Activated T-cell treated with anti-CD3 and anti-CD28 coated beads, Interleukin-2, amount 50 U/mL, for 48 hours (primary cell): Measurements from ENCODE around the gene NUP93.

Experiments
- DNase-seq, 2 experiments: peaks; one replicate each; pipeline ENCODE4 v3.0.0-alpha.2; 2020

Gene NUP93

DNA sequence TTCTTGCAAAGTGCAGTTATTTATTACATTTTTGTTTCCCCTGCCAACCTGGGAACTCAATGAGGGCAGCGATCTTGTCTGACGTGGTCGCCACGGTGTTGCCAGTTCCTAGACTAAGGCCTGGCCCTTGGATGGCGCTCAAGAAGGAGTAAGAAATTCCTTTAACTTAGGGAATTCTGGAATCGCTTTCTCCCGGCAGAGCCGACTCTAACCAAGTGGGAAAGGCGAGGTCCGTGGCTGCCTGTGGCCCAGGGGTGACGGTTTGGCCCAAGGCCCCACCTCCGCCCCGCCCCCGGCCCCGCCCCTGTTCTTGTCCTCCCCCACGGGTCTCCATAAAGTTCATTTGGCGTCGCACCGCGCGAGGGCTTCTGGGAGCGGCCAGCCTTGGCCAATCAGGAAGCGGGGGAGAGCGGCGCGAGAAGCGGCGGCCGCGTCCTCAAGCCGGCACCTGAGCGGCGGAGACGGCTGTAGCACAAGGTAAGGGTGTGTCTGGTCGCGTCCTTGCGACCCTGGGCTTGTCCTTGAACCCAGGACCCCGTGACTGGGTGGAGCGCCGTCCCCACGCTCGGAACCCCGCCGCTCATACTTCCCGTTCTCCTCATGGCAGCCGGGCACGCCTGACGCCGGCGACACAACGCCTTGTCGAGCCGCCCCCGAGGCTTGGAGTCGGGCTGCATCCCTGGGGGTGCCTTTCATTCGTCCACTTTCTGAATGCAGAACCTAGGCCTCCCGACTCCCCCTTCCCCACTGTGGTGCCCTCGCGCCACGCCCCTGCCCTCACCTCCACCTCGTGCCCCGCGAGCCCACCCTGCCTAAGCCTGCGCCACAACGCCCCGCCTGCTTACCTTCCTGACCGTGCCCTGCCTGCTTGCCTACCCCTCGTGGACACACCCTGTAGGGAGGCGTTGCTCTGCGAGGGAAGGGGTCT lies at the start of gene NUP93:
NUP93 (plus strand) TSS at position 395 of the 928 bp plus-strand sequence. CDS start 18,119 bp downstream, outside the sequence.
- peak; percentile 91 to 92 for DNase-seq

DNA sequence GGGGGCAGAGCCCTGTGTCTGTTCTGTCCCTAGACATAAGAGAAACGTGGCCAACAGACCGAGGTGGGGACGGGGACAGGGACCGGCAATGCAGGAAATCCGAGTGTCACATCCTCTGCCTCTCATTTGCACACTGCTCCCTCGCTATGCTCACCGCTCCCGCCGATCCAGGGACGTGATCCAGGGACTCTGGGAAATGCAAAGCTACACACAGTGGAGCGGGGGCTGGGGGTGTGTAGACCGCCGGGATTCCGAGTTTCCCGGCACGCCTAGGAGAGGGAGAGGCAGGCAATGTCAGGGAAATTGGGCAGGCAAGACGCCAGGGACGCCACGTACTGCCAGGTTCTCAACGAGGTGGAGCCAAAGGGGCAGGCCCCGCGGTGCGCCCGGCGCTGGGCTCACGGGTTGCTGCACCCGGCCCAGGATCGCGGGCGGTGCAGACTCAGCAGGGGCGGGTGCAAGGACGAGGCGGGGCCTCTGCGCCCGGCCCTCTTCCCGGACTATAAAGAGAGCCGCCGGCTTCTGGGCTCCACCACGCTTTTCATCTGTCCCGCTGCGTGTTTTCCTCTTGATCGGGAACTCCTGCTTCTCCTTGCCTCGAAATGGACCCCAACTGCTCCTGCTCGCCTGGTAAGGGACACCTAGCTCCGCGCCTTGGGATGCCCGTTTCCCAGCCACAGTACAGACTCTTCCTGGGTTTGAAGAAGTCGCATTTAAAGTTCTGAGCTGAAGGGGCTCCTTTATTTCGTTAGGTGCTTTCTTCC lies 47.8 kb upstream of the NUP93 start, which contains the start of gene MT1X:
MT1X (plus strand) TSS at position 532 of the 764 bp plus-strand sequence; CDS start at position 603, 71 bp downstream.
- DNase-seq, result peak; percentile 93 to 95

DNA sequence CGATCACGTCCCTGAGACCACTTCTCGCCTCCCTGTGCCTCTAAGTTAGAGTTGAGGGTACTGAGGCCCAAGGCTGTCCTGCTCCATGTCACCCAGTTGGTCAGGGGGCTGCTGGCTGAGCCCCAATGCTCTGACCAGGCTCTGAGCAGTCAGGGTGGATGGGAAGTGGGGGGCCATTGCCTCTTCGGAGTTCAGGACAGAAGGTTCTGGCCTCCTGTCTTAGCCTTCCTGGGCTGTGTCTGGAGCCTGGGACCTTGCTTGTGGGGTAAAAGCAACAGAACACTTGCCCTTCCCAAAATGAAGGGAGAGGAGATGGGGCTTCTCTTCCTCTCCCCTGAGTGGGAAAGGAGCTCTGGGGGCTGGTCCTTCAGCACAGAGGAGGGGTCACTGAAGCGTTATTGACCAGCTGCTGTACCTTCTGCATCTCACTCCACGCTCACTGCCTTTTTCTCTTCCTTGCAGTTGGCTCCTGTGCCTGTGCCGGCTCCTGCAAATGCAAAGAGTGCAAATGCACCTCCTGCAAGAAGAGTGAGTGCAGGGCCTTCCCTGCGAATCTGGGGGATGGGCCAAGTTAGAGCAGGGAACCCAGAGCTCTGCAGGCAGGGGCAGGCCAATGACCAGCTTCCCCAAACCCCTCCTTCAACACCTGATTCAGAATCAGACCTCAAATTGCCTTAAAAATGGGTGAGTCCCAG lies 47.1 kb upstream of the NUP93 start:
- no peak for DNase-seq

DNA sequence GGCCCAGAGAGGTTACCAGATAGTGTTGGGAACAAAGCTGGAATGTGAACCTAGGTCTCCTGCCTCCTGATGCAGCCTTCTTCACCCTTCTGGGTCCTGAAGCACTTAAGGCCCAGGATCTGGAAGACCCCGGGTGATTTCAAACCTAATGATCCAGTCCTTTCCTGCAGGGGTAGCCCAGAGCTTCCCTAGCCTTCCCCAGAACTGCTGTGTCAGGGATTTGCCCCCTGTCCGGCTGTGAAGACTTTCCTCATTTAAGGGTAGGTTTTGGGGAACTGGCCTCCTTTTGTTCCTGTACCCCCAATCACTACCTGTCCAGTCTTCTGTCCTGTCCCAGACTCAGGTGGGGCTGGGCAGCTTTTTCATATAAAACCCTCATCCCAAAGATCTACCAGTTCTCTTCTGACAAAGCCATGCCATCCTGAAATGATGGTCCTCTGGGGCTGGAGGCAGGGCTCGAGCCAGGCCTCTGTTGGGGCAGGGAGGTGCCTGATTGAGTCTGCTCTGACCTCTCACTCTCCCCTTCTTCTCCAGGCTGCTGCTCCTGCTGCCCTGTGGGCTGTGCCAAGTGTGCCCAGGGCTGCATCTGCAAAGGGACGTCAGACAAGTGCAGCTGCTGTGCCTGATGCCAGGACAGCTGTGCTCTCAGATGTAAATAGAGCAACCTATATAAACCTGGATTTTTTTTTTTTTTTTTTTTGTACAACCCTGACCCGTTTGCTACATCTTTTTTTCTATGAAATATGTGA lies 46.3 kb upstream of the NUP93 start:
- no peak for DNase-seq

DNA sequence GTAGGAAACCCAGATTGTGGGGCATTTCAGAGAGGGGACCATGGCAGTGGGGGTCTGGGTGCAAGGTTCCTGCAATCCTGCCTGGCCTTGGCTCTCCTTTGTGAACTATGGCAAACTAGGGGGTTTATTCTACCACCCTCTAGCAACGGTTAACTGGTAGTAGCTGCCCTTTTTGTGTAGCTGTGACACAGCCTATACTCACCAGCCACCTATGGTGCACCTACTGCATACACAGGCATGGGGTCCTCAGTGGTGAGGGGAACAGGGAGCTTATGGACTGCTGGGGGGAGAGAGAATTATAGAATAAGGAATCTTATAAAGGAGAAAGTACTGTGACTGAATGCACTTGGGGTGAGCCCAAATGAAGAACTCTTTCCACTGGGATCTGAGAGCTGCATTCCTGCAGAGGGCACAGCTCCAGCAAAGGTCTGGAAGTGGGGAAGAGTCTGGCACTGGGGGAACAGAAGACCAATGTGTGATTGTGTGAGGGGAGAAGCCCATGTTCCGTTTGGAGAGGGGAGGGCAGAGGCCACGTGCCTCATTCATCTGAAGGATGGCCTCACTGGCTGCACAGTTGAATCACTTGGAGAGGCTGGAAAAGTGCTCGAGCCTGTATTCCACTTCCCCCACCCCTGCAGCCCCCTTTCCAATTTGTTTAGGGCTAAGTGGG lies 45.5 kb upstream of the NUP93 start:
- no peak for DNase-seq

DNA sequence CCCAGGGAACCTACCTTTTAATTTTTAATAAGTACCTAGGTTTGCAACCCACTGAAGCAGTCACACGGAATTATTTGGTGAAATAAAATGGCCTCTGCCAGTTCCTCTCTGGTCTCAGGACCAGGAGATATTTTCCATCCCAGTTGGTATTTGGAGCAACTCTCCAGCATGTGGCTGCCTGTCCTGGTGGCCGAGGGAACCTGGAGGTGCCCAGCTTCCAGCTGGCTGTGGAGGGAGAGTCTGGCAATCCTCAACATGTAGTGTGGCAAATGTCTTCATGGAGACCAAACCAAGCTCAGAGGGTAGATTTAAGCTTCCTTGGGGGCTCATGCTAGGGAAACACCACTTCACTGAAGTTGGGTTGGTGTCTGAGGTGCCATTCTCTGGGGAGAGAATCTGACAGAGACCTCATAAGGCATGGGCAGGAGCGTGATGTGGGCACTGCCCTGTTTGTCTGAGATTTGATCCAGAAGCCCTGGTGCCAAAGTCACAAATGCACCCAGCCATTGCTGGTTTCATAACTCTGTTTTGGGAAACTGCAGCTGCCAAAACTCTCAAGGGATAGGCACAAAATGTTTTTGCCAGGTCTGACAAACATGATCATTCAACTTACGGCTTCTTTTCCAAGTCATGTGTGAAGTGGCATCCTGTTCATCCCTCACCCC lies 44.9 kb upstream of the NUP93 start:
- no peak for DNase-seq

DNA sequence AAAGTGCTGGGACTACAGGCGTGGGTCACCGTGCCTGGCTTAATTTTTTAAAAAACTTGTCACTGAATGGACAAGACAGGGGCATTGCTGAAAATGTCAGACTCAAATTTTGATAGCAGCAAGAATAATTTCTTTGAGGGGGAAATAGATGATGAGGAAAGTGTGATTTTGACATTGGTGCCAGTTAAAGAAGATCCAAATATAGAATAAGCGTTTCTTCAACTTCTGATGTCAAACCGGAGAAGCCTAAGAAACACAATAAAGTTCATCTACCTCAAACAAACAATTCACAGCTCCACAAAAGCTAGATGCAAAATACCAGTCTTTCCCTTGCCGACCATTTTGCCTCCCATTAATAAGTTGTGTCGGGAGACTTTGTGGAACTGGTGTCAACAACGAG lies 43.2 kb upstream of the NUP93 start:
- DNase-seq, result no peak

DNA sequence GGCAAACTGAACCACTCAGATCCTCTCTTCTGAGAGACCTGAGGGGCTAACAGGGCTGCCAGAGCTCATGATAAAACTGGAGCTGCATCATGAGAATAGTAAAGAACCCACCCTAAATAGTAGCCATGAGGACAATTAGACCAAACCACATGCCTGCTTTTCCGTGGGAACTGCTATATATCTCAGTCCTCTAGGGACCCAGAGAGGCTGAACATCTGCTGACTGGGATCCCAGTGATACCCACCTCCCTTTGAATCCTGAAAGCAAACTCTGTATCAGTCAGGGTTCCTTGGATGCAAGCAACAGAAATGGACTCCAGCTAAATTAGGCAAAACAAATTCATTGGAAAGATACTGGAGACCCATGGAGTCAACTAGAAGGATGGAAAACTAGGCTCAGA lies 41.2 kb upstream of the NUP93 start:
- no peak for DNase-seq

DNA sequence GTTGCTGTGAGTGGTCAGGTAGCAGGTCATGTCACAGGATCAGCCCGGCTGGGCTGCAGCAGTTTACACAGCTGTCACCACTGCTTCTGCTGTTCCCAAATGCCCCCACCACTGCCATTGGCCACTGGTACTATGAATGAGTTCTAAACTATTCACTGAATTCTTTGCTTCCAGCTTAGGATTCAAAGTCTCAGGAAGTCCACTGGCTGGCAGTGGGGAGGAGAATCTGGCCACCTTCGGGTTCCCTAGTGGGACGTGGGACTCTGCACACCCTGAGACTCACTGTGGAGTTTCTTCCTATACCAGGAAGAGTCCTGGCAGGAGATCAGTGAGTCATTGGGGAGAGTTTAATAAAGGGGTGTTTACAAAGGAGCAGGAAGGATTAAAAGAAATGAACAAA lies 40.8 kb upstream of the NUP93 start:
- no peak for DNase-seq

DNA sequence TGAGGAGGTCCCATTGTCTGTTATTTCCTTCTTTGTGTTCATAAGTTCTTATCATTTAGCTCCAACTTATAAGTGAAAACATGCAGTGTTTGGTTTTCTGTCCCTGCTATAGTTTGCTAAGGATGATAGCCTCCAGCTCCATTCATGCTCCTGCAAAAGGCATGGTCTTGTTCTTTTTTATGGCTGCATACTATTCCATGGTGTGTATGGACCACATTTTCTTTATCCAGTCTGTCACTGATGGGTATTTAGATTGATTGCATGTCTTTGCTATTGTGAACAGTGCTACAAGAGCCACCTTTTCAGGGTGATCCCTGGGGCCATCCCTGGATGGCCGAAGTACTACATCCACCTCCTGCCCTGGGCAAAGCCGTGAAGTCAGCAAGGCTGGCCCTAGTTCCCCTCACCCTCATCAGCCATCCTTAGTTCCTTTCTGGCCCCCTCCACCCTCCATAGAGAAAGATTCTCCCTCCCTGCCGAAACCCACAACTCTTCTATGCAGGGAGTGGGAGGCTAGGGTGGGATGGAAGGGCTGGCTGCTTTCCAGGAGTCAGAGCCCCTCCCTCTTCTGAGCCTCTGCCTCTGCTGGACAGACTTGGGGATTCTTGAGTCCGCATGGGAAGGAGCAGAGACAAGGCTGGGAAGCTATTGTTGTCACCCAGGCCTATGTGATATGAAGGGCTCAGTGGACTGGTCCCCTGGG lies 39.4 kb upstream of the NUP93 start:
- no peak for DNase-seq

DNA sequence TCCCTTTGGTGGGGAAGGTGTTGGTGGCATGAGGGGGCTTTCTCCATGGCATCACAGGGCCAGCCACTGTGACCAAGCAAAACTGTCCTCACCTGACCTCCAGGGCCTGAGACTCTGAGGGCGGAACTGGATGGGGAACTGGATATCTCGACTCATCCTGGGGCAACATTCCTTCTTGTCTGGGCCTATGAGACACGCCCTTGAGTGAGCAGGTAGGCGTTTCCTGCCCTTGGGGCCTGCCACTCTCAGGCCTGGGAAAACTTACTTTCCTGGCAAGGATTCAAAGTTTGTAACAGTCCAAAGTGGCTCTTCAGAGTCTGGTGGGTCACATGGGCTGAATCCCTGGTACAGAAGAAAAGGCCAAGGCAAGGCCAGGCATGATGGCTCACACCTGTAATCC lies 38.0 kb upstream of the NUP93 start:
- no peak for DNase-seq

DNA sequence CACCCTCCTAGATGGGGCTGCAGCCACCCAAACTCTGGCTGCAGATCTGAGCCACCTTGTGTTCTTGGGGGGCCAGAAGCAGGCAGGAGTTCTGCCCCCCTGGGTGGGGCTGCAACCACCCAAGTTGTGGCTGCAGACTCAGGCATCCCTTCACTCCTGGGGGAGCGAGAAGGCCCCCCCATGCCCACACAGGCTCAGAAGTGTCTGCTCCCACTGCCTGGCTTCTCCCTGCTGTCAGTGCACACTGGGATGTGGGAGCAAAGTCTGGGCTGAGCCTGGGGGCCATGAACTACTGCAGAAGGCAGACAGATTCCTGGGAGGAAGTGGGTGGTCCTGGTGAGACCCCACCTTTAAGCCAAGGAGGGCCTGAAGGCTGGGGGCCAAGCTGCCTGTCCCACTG lies 34.7 kb upstream of the NUP93 start:
- DNase-seq, result no peak

DNA sequence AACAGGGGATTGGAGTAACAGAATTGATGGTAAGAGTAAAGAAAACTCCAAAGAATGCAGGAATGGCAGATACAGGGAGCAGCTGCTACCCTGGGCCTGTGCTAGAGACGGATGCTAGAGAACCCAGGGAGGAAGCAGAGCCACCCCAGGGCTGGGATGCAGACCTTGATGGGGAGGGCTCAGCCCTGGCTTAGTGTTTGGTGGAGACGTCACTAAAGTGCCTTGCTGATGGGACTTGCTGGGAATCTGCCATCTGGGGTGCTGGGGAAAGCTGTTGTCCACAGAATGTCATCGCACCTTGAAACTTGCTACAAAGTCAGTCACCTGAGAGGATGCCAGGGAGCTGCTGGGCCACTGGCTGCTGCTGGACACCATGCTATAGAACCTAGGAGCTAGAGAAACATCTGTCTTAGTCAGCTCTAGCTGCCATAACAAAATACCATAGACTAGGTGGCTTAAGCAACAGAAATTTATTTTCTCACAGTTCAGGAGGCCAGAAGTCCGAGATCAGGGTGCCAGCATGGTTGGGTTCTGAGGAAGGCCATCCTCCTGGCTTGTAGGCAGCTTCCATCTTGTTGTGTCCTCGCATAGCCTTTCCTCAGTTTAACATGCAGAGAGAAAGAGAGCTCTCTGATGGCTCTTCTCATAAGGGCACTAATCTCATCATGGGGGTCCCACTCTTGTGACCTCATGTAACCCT lies 32.3 kb upstream of the NUP93 start:
- no peak for DNase-seq

DNA sequence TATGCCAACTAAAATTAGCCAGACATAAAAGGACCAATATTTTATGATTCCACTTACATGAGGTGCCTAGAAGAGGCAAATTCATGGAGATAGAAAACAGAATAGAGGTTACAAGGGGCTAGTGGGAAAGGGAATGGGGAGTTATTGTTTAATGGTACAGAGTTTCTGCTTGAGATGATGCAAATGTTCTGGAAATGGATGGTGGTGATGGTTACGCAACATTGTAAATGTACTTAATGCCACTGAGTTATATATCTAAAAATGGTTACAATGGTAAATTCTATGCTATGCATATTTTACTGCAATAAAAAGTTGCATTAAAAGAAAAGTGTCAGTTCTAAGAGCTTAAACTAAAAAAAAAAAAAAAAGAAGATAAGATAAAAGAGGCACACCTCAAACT lies 29.7 kb upstream of the NUP93 start:
- no peak for DNase-seq

DNA sequence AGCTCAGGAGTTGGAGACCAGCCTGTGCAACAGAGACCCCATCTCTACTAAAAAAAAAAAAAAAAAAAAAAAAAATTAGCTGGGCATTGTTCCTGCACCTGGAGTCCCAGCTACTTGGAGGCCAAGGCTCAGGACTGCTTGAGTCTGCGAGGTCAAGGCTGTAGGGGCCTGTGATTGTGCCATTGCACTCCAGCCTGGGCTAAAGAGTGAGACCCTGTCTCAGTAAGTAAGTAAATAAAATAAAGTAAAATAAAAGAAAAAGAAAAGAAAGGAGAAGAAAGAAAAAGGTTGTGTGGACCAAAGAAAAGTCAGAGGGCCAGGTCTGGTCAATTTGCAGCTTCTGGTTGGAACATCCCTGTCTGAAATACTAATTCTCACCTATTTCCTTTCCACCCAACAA lies 29.3 kb upstream of the NUP93 start:
- DNase-seq, result no peak

DNA sequence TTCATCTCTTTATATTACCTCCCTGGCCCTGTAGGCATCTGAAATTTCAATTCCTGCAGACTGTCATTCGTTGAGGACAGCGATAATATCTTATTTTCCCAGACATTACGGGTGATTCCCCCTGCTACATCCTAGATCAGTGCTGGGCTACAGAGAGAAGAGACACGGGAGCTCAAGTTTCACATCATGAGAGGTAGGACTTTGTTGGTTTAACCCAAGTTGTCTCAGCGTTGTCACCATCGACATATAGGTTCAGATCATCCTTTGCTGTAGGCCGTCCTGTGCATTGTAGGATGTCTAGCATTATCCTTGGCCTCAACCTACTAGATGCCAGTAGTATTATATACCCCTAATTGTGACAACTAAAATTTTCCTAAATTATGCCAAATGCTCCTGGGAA lies 28.4 kb upstream of the NUP93 start:
- no peak for DNase-seq

DNA sequence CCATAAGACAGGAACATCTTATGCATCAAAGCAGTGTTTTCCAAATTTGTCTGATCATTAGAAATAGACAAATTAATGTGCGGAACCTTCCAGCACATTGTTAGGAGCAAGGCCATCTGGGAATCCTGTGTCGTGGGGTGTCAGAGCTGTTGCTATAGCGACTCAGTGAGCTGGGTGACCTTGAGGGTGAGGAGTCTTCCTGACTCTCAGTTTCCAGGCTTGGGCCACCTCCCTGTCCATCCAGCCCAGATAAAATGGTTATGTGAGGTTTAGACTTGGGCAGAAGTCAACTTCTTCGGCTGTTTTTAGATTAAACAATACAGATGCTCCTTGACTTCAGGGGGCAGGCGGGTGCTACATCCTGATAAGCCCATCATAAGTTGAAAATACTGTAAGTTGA lies 27.1 kb upstream of the NUP93 start:
- no peak for DNase-seq

DNA sequence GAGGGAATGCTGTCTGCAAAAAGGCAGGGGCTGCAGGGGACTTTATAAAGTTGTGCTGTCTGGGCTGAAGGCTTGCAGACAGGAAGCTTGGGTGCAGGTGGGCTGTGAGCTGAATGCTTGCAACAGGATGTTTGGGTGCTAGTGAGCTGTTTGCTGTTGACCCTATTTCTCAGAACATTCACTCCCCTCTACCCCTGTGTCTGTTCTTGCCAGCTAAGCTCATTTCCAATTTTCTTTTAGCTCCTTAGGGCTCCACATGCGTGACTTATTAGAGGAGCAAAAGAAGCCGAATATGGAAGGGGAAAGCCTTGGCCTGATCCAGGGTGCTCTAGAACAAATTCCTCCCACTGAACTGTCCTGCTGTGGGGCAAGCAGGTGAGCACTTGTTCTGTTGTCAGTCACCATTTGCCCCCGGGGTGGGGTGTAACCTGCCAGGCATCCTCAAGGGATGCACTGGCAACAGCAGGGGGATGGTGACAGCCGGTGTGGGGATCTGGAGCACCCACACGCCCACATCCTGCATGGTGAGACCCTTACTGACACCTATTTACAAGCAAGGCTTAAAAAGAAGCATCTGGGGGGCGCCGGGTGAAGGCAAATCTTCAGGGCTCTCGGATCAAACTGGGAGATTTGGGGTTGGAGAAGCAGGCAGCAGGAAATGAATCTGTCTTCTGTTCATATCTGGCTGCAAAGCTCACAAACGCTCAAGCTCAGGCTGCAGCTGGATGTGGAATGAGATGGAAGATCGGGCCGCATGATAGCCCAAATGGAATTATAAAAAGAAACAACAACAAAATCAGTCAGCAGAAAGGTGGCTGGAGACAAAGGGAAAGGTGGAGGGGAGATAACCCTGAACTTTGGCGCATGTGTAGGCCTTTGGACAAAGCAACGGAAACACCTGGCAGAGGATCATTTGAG lies 21.1 kb upstream of the NUP93 start:
- DNase-seq, result peak; percentile 42 to 52

DNA sequence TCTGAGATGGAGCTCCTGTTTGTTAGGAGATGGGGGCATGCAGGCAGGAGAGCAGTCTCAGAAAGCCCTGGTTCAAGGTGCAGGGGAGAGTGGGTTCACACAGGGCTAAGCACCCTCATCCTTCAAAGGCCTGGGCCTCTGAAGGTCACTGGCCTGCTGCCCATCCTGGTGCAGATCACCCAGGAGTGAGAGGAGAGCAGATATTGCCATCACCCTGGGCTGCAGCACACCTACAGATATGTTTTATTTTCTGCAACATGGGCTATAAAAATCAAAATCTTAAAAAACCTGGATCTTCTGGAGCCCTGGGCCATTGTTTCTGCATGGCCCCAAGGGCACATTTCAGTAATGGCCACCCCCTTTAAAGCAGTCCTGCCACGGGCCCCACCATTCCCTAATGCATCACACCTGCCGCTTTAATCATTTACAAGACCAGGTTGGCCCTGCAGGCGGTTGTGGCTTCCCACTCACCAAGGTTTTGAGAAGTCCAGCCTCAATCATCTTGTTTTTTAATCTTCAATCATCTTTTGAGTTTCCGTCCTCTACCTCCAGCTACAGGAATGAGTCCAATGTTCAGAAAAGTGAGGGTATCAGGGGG lies 20.4 kb upstream of the NUP93 start:
- DNase-seq, result no peak
